Measurements from ENCODE around the gene FKBP1B.

FKBP1B gene

DNA sequence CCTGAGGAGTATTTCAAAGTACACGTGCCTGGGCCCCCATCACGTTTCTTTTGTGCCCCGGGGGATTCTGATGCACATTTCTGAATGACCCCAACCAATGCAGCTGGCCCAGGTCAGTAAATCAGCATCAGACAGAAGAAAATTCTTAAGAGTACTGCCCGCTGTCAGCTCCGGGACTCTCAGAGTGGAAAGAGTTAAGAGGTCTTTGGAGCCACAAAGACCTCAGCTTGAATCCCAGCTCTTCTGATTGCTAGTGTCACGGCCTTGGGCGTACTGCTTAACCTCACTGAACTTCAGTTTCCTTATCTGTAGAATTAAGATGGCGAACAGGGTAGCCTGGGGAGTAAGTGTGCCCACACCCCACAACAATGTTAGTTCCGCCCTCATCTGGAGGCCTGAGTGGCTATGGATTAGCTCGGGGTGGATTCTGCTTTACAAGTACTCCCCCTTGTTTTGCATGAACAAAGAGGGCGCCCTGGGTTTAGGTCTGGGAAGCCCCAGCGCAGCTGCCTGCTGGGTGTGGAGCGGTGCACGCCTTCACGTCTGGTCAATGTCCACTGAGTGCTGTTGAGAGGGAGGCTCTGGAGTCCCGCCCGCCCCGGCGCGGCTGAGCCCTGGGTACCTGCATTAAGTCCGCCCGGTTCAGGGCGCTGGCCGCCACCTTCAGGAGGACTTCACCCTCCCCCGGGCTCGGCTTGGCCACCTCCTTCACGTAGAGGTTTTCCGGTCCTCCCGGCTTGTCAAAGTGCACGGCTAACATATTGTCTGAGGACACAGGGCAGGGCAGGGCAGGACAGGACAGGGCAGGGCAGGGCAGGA, 34.2 kb downstream of the FKBP1B start (continued):
- TF ChIP-seq ZNF518A (tag by site-specific recombination; conservative IDR thresholded peaks at IDR 0.05; ENCODE audit: low read depth) (no peak), ZNF404 (tag by site-specific recombination; IDR thresholded peaks at IDR 0.05) (no peak), GFI1B (tag by site-specific recombination; IDR thresholded peaks at IDR 0.05) (no peak), HOXD13 (CRISPR knock-in tag; IDR thresholded peaks at IDR 0.05; ENCODE audit: borderline replicate concordance) (no peak), ZNF776 (tag by site-specific recombination; IDR thresholded peaks at IDR 0.05; ENCODE audit: borderline replicate concordance) (no peak), ZNF335 (tag by site-specific recombination; conservative IDR thresholded peaks at IDR 0.05) (peak; percentile 92), ZNF132 (tag by site-specific recombination; IDR thresholded peaks at IDR 0.05; ENCODE audit: borderline replicate concordance) (no peak), ZNF837 (tag by site-specific recombination; IDR thresholded peaks at IDR 0.05) (no peak), ZNF354C (tag by site-specific recombination; IDR thresholded peaks at IDR 0.05; ENCODE audit: borderline replicate concordance, low read depth) (no peak), ZNF362 (tag by site-specific recombination; IDR thresholded peaks at IDR 0.05) (no peak), SP7 (tag by site-specific recombination; IDR thresholded peaks at IDR 0.05) (no peak), ZNF561 (tag by site-specific recombination; IDR thresholded peaks at IDR 0.05; ENCODE audit: borderline replicate concordance) (no peak), GLIS2 (tag by site-specific recombination; IDR thresholded peaks at IDR 0.05) (no peak), ZNF530 (tag by site-specific recombination; IDR thresholded peaks at IDR 0.05; ENCODE audit: low read depth) (no peak), ZNF707 (tag by site-specific recombination; IDR thresholded peaks at IDR 0.05) (no peak), BCL11B (tag by site-specific recombination; IDR thresholded peaks at IDR 0.05; ENCODE audit: low read depth) (0 out of 2 replicates have a peak, but pooled peaks have one; percentile 39), ZNF585B (tag by site-specific recombination; IDR thresholded peaks at IDR 0.05) (no peak), ZNF843 (tag by site-specific recombination; IDR thresholded peaks at IDR 0.05) (no peak), PRDM10 (tag by site-specific recombination; IDR thresholded peaks at IDR 0.05) (peak; percentile 32; the same call in 1 of the 2 replicates), BCL6B (tag by site-specific recombination; IDR thresholded peaks at IDR 0.05) (no peak), SP2 (tag by site-specific recombination; IDR thresholded peaks at IDR 0.05) (peak; percentile 67), ZNF10 (tag by site-specific recombination; IDR thresholded peaks at IDR 0.05) (no peak)
- TF ChIP-seq, protein P1, sequence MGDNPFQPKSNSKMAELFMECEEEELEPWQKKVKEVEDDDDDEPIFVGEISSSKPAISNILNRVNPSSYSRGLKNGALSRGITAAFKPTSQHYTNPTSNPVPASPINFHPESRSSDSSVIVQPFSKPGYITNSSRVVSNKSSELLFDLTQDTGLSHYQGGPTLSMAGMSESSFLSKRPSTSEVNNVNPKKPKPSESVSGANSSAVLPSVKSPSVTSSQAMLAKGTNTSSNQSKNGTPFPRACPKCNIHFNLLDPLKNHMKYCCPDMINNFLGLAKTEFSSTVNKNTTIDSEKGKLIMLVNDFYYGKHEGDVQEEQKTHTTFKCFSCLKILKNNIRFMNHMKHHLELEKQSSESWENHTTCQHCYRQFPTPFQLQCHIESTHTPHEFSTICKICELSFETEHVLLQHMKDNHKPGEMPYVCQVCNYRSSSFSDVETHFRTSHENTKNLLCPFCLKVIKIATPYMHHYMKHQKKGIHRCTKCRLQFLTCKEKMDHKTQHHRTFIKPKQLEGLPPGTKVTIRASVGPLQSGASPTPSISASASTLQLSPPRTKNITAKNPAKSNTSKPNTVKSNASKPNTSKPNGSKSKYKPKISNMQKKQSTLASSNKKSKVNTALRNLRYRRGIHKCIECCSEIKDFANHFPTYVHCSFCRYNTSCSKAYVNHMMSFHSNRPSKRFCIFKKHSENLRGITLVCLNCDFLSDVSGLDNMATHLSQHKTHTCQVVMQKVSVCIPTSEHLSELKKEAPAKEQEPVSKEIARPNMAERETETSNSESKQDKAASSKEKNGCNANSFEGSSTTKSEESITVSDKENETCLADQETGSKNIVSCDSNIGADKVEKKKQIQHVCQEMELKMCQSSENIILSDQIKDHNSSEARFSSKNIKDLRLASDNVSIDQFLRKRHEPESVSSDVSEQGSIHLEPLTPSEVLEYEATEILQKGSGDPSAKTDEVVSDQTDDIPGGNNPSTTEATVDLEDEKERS (tag by site-specific recombination; IDR thresholded peaks at IDR 0.05), result no peak

Data from HEK293 (cell line).